Measurements from ENCODE around the gene OR2A7.
"Not testable (repeated sequence)": the region's sequence is repeated elsewhere in the genome, so short reads cannot be mapped to it uniquely, and the experiment has no call there.

Gene OR2A7, protein sequence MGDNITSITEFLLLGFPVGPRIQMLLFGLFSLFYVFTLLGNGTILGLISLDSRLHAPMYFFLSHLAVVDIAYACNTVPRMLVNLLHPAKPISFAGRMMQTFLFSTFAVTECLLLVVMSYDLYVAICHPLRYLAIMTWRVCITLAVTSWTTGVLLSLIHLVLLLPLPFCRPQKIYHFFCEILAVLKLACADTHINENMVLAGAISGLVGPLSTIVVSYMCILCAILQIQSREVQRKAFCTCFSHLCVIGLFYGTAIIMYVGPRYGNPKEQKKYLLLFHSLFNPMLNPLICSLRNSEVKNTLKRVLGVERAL

DNA sequence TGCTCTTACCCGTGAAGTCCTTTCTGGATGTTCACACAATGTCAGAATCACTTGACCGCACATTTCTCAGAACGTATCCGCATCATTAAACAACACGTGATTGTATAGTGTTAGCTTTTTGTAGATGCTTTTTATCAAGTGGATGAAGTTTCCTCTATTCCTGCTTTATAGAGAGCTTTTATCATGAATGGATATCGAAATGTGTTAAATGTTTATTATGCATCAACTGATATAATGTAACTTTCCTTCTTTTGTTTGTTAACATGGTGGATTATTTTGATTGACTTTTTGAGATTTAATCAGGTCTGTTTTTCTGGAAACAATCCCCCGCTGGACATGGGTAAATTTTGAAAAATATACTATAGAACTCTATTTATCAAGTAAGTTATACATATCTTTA lies at the start of gene OR2A7:
Gene OR2A7, minus strand, starts transcription at position 101 of the 400 bp plus-strand sequence. CDS start 5,164 bp downstream, outside the sequence.
- DNase-seq (ENCODE audit: low read depth, low spot score): not testable (repeated sequence)

DNA sequence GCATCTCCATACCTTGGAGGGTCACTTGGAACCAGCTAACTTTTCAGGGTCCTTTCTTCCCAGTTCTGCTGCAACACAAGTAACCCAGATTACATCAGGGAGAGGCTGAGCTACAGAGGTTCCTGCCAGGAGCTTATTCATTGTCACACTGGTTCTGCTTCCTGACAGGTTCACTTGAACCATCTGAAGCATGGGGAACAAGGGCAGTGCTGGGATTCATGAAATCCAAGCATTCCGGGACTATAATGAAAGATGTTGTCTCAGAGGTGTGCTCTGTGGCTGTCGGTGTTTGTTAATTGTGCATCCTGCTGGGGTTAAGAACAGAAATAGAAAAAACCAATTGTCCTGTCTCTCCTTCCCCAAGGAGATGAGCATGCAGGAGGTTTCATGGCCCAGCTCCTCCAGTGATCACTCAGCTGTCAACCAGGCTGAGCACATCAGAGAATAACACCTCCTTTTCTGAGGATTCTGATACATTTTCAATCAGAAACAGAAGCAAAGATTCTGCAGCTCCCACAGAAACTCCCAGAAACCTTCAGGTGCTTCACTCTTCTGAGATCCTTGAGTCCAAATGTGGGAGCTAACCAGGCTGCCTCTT lies 47.4 kb upstream of the OR2A7 start, which contains the start of gene OR2A1:
Gene OR2A1, plus strand, starts transcription at position 548 of the 598 bp plus-strand sequence. CDS start 5,706 bp downstream, outside the sequence.
- not testable (repeated sequence) for DNase-seq (ENCODE audit: low read depth, low spot score); H3K27ac ChIP-seq

More for the DNA sequence above, at the start of gene OR2A7:
- not testable (repeated sequence) for H3K27ac ChIP-seq

DNA sequence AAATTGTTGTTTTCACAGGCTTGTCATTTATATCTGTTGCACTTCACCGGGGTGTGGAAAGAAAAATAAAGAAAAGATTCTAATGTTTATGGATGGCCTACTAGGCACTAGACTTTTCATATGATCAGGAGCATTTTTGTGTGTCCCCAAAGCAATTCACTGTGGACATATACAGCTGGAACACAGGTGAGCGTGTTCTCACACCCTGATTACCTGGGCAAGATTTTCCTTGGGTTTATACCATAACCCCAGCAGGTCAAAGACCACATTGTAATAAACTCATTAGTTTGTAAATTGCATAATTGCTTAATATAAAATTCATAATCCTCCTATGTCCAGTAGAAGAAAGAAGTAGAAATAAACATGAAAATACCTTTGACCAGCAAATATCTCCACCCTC lies 46.6 kb upstream of the OR2A7 start:
- H3K27ac ChIP-seq; DNase-seq (ENCODE audit: low read depth, low spot score): not testable (repeated sequence)

DNA sequence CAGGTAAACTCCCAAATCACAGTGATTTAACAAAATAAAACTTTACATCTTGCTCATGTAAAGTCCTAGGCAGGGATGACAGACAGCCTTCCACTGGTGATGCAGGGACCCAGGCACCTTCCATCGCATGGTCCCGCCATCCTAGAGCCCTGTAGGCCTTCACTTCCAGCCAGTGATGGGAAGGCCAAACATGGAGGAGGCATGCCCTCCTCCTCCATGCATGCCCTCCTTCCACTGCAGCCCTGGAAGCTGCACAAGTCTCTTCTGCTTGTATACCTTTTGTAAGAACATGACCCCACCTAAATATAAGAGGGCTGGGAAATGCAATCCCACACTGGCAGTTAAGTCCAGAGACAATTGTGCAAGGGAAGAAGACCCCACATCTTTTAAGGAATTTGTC lies 45.1 kb upstream of the OR2A7 start:
- H3K27ac ChIP-seq: not testable (repeated sequence)

GRCh38 chr7:144305156-144305555 lies 40.6 kb upstream of the OR2A7 start:
- not testable (repeated sequence) for DNase-seq (ENCODE audit: low read depth, low spot score); H3K27ac ChIP-seq

More for the DNA sequence above, 45.1 kb upstream of the OR2A7 start:
- not testable (repeated sequence) for DNase-seq (ENCODE audit: low read depth, low spot score)

GRCh38 chr7:144303607-144304006 lies 39.0 kb upstream of the OR2A7 start:
- not testable (repeated sequence) for H3K27ac ChIP-seq

GRCh38 chr7:144302578-144303303 lies 38.1 kb upstream of the OR2A7 start:
- H3K27ac ChIP-seq; DNase-seq (ENCODE audit: low read depth, low spot score): not testable (repeated sequence)

More at GRCh38 chr7:144303607-144304006, 39.0 kb upstream of the OR2A7 start:
- DNase-seq (ENCODE audit: low read depth, low spot score): not testable (repeated sequence)

- not testable (repeated sequence) for DNase-seq (ENCODE audit: low read depth, low spot score)
Measured at GRCh38 chr7:144293794-144294499, 29.4 kb upstream of the OR2A7 start.

DNA sequence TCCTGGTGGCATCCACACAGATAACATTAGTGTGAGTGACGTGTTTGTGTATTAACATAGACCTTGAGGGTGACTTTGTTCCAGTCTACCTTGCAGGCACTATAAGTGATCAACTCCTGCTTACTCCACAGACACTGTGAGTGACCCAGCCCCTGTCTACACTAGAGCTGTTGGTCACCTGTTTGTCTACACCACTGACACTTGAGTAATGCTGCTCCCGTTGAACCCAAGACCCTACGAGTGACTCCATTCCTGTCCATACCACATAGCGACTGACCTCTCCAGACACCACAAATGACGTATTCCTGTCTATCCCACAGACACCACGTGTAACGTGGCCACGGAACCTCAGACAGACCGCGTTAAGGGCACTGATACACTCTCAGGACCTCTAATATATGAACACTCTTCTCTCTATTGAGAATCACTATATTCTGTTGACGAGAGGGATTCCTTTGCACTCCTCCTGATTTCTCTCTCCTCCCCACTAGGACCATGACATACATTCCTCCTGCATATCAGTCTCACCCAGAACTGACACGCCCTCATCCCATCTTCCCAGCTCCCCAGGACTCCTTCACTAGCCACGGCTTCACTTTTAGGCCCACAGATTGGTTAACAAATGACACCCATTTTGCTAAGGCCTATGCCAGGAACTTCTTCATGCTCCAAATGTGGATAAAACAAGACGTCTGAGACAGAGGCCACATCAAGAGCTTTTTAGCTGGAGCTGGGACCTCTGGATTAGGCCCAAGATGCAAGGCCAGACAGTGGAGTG lies 28.0 kb upstream of the OR2A7 start:
- H3K27ac ChIP-seq; DNase-seq (ENCODE audit: low read depth, low spot score): not testable (repeated sequence)

More at GRCh38 chr7:144293794-144294499, 29.4 kb upstream of the OR2A7 start:
- H3K27ac ChIP-seq: not testable (repeated sequence)

GRCh38 chr7:144291607-144292006 lies 27.0 kb upstream of the OR2A7 start:
- not testable (repeated sequence) for DNase-seq (ENCODE audit: low read depth, low spot score); H3K27ac ChIP-seq

DNA sequence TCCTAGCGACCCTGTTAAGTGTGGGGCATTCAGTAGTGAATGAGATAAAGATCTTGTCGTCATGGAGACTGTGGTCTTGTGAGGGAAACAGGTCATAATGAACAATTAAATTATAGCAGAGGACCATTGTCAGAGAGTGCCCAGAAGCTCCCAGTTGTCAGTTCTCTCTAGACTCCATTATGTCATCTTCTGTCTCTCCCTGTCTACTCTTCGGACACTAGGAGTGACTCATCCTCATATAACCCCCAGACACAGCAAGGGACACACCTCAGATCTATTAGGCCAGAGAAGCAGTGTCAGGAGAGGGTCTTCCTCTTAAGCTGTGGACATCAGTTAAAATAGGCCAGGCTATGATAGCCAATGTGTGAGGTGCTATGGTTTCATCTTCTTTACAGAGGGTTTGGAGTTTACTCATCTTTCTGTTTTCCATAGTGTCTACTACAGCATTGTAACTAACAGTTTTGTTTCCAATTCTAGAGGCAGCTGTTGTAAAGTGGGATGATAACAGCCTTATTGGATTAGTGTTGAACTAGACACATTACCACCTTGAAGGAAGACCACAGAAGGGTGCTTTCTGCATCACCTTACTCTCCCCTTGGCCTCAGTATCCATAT lies 22.7 kb upstream of the OR2A7 start:
- not testable (repeated sequence) for DNase-seq (ENCODE audit: low read depth, low spot score); H3K27ac ChIP-seq

- H3K27ac ChIP-seq; DNase-seq (ENCODE audit: low read depth, low spot score): not testable (repeated sequence)
Measured at GRCh38 chr7:144283716-144284115, 19.1 kb upstream of the OR2A7 start.

DNA sequence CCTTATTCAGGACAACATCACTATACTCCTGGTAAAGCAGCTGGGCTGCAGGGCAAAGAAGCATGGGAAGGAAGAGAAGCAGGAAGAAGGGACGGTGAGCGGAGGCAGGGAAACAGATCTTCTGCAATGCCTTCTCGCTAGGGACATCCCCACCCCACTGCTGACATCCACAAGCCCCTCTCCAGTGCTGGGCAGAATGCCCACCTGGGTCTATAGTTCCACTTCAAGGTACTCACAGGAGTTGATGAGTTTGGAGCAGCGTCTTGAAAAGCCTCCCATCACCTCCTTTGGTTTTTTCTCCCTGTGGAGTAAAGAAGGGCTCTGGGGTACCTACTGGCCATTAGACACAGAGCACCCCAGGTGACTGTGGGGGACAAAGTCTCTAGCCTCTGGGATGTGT lies 17.9 kb upstream of the OR2A7 start:
- DNase-seq (ENCODE audit: low read depth, low spot score); H3K27ac ChIP-seq: not testable (repeated sequence)

GRCh38 chr7:144281981-144282380 lies 17.4 kb upstream of the OR2A7 start:
- not testable (repeated sequence) for H3K27ac ChIP-seq; DNase-seq (ENCODE audit: low read depth, low spot score)

DNA sequence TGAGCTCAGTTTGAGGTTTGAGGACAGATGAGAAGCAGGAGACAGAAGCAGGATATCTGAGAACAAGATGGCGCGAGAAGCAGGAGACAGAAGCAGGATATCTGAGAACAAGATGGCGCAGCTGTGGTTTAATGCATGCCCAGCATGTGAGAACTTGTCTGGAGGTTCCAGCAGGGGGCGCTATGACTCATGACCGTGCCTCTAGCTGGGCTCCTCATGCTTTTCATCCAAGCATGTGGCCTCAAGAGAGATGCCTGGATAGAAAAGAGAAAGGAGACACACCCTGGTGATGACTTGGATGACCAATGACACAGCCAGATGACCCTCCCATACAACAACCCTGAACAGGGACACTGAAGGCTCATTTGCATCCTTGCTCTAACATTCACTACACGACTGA lies 15.4 kb upstream of the OR2A7 start:
- not testable (repeated sequence) for DNase-seq (ENCODE audit: low read depth, low spot score); H3K27ac ChIP-seq

GRCh38 chr7:144275281-144275680 lies 10.7 kb upstream of the OR2A7 start:
- not testable (repeated sequence) for H3K27ac ChIP-seq; DNase-seq (ENCODE audit: low read depth, low spot score)

DNA sequence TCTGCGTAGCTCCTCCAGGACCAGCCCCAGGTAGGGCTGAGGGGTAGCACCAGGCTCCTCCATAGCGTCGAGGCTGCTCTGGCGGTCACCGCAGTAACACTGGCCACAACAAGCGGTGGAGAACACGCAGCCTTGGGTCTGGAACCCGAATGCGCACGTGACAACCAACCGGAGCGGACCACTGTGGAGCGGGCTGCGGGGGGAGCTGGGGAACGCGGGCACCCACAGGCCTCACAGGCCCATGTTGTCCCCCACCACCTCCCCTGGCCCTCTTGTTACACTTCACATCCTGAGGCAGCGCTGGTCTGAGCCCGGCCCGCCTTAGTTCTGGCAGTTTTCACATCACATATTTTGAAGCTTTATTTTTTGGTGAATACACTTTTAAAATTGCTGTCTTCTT lies 4.6 kb upstream of the OR2A7 start, which contains the start of gene CTAGE8:
Gene CTAGE8, minus strand, starts transcription at position 101 of the 400 bp plus-strand sequence. Its CDS starts 38 bp downstream, at position 63.
- not testable (repeated sequence) for DNase-seq (ENCODE audit: low read depth, low spot score); H3K27ac ChIP-seq

DNA sequence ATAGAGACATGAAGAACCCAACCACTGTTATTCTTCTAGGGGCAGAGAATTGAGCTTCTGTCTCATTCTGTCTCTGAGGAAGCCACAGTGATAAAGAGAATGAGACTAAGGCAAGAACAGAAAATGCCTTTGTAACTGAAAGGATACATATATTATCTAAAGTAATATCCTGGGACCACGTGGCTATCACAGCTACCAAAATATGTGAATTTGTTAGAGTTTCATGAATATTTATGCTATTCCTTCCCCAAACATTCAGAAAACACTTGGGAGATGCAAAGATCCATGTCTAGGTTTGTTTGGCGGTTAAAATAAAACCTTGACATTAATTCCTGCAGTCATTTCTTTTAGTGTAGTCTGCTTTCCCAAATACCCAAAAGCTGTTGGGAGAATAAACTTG lies 2.5 kb downstream of the OR2A7 start:
- DNase-seq (ENCODE audit: low read depth, low spot score); H3K27ac ChIP-seq: not testable (repeated sequence)

- not testable (repeated sequence) for H3K27ac ChIP-seq; DNase-seq (ENCODE audit: low read depth, low spot score)
Measured at GRCh38 chr7:144259067-144259466, 5.5 kb downstream of the OR2A7 start.

Measured in epithelial cell of prostate (primary cell).